ENCODE results near the gene MIA. TPM values are rescaled to one million over a fixed set of nuclear protein-coding genes. Genes with fewer than 3 reads are reported as not detected.

The MIA gene
- total and polyA plus RNA-seq, 4 donors, result 0.42 to 0.44 TPM; not detected in 2

DNA sequence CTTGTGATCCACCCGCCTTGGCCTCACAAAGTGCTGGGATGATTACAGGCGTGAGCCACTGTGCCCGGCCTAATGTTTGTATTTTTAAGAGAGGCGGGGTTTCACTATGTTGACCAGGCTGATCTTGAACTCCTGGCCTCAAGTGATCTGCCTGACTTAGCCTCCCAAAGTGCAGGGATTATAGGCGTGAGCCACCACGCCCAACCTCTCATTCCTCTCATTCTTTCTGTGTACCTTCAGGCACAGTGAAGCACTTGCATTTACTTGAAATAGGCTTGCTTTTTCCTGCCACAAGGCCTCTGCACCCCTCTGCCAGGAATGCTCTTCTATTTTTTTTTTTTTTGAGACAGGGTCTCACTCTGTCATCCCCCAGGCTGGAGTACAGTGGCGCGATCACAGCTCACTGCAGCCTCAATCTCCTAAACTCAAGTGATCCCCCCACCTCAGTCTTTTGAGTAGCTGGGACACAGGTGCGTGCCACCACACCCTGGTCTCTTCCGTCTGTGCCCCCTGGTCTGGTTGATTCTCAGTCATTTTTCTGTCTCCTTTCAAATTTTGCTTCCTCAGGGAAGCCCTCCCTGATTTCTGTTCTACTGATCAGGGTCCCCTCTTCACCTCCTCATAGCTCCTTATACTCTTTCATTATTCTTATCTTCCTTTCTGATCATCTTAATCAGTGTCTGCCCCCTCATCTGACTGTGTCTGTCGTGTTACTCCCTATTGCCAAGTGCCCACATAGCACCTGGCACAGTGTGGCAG is 40.1 kb upstream of the MIA start:
- Histone ChIP-seq H3K27me3 (ENCODE audit: control insufficient read depth in 4 of 4, insufficient read depth in 4 of 4, low read length in 3 of 4) (no peaks in the 10 kb centered on the region), H3K27ac (ENCODE audit: low read depth in 1 of 2, low read length in 2 of 2) (no peak overlapping the region), H3K9ac (ENCODE audit: low read depth in 1 of 2, low read length in 2 of 2) (no peak overlapping the region), H3K9me3 (ENCODE audit: control insufficient read depth in 4 of 4, low read length in 3 of 4) (no peaks in the 10 kb centered on the region), H3K36me3 (ENCODE audit: control insufficient read depth in 4 of 4, insufficient read depth in 3 of 4, low read depth in 1 of 4, low read length in 3 of 4) (peaks cover 20 to 85% (median 43%) of the 10 kb centered on the region in 4 donors), H3K4me1 (ENCODE audit: control insufficient read depth in 4 of 4, insufficient read depth in 4 of 4, low read length in 3 of 4) (no peaks in the 10 kb centered on the region), H3K4me3 (ENCODE audit: low read depth in 1 of 3, low read length in 3 of 3) (no peak overlapping the region)
- DNase-seq (ENCODE audit: low spot score), result no peak
- TF ChIP-seq HNF4G (IDR thresholded peaks at IDR 0.05) (no peak), RAD21 (IDR thresholded peaks at IDR 0.05) (no peak), SP1 (IDR thresholded peaks at IDR 0.05) (no peak)
- WGBS, result 85% methylated on average over 11 of the region's 11 CpGs

DNA sequence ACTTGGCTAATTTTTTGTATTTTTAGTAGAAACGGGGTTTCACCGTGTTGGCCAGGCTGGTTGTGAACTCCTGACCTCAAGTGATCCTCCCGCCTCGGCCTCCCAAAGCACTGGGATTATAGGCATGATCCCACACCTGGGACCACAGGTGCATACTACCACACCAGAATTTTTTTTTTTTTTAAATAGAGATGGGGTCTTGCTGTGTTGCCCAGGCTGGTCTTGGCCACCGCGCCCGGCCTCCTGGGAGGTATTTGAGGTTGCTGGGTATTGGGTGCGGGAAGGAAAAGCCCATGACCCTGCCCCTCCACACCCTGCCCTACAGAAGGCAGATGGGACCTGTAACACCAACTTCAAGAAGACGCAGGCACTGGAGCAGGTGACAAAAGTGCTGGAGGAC is 38.7 kb upstream of the MIA start:
- H3K9ac ChIP-seq (ENCODE audit: low read depth in 1 of 2, low read length in 2 of 2), result no peak overlapping the region
- no peaks in the 10 kb centered on the region for H3K4me1 ChIP-seq (ENCODE audit: control insufficient read depth in 4 of 4, insufficient read depth in 4 of 4, low read length in 3 of 4)
- WGBS, result 94% methylated on average over 9 of the region's 9 CpGs
- TF ChIP-seq JUND (IDR thresholded peaks at IDR 0.05) (no peak), RXRA (IDR thresholded peaks at IDR 0.05) (no peak), YY1 (IDR thresholded peaks at IDR 0.05) (no peak), RAD21 (IDR thresholded peaks at IDR 0.05) (no peak)
- TF ChIP-seq, protein P1, sequence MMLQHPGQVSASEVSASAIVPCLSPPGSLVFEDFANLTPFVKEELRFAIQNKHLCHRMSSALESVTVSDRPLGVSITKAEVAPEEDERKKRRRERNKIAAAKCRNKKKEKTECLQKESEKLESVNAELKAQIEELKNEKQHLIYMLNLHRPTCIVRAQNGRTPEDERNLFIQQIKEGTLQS (IDR thresholded peaks at IDR 0.05), result no peak
- H3K4me3 ChIP-seq (ENCODE audit: low read depth in 1 of 3, low read length in 3 of 3), result no peak overlapping the region
- no peak overlapping the region for H3K27ac ChIP-seq (ENCODE audit: low read depth in 1 of 2, low read length in 2 of 2)
- no peak for DNase-seq (ENCODE audit: low spot score)
- peaks cover 13 to 74% (median 32%) of the 10 kb centered on the region in 4 donors for H3K36me3 ChIP-seq (ENCODE audit: control insufficient read depth in 4 of 4, insufficient read depth in 3 of 4, low read depth in 1 of 4, low read length in 3 of 4)
- no peaks in the 10 kb centered on the region for H3K9me3 ChIP-seq (ENCODE audit: control insufficient read depth in 4 of 4, low read length in 3 of 4)
- H3K27me3 ChIP-seq (ENCODE audit: control insufficient read depth in 4 of 4, insufficient read depth in 4 of 4, low read length in 3 of 4), result no peaks in the 10 kb centered on the region

DNA sequence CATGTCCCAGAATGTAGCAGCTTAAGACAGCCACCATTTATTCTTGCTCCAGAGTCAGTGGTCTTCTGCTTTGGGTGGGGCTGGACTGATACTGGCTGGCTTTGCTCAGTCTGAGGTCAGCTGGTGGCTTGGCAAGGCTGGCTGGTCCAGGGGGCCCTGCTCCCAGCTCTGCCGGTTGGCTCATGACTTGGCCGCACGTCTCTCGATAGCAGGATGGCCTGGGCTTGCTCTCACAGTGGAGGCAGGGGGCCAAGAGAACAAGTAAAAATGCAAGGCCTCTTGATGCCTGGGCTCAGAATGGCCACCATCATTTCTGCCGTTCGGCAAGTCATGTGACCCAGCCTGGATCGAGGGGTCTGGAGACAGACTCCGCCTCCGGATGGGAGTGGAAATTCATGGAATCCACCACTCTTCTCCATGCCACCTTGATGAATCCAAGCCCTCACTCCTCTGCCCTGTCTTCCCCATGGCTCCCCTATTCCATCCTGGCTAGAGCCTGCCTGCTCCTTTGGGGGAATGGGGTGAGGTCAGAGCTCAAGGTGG is 38.1 kb upstream of the MIA start:
- TF ChIP-seq FOXA2 (IDR thresholded peaks at IDR 0.05), result no peak
- TF ChIP-seq RAD21 (IDR thresholded peaks at IDR 0.05), result no peak
- no peak for TF ChIP-seq SP1 (IDR thresholded peaks at IDR 0.05)
- TF ChIP-seq FOXA1 (IDR thresholded peaks at IDR 0.05), result no peak
- no peak overlapping the region for H3K27ac ChIP-seq (ENCODE audit: low read depth in 1 of 2, low read length in 2 of 2)
- H3K27me3 ChIP-seq (ENCODE audit: control insufficient read depth in 4 of 4, insufficient read depth in 4 of 4, low read length in 3 of 4), result no peaks in the 10 kb centered on the region
- H3K9me3 ChIP-seq (ENCODE audit: control insufficient read depth in 4 of 4, low read length in 3 of 4), result no peaks in the 10 kb centered on the region
- no peak overlapping the region for H3K4me3 ChIP-seq (ENCODE audit: low read depth in 1 of 3, low read length in 3 of 3)
- peaks cover 13 to 70% (median 31%) of the 10 kb centered on the region in 4 donors for H3K36me3 ChIP-seq (ENCODE audit: control insufficient read depth in 4 of 4, insufficient read depth in 3 of 4, low read depth in 1 of 4, low read length in 3 of 4)
- no peak for DNase-seq (ENCODE audit: low spot score)
- H3K9ac ChIP-seq (ENCODE audit: low read depth in 1 of 2, low read length in 2 of 2), result no peak overlapping the region
- 93% methylated on average over 9 of the region's 9 CpGs for whole genome bisulfite sequencing
- peaks cover 0 to 1% (median under 1%) of the 10 kb centered on the region in 4 donors for H3K4me1 ChIP-seq (ENCODE audit: control insufficient read depth in 4 of 4, insufficient read depth in 4 of 4, low read length in 3 of 4)

DNA sequence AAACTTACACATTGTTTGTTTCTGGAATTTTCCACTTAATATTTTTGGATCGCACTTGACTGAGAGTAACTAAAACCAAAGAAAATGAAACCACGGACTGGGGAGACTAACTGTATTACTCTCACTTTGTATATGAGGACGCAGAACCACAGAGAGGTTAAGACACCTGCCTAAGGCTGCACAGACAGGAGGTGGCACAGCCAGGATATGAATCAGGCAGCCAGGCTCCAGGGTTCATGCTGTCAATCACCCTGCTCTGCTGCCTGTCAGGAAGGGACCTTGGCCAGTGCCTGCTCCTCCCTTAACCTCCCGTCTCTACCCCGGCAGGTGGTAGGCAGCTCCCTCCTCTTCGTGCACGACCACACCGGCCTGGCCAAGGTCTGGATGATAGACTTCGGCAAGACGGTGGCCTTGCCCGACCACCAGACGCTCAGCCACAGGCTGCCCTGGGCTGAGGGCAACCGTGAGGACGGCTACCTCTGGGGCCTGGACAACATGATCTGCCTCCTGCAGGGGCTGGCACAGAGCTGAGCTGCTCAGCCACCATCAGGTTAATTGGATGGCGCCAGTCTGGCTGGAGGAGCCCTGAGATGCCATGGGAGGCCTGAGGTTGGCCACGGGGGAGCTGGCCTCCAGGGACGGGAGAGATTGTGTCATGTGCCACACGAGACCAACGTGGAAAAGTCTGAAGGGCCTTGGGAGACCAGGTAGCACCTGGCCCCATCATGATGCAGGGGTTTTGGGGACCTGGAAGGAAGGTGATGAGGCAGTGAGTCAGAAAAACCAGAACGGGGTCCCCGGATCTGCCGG is 36.1 kb upstream of the MIA start:
- H3K9me3 ChIP-seq (ENCODE audit: control insufficient read depth in 4 of 4, low read length in 3 of 4), result no peaks in the 10 kb centered on the region
- no peak overlapping the region for H3K9ac ChIP-seq (ENCODE audit: low read depth in 1 of 2, low read length in 2 of 2)
- H3K36me3 ChIP-seq (ENCODE audit: control insufficient read depth in 4 of 4, insufficient read depth in 3 of 4, low read depth in 1 of 4, low read length in 3 of 4), result peaks cover 7 to 52% (median 20%) of the 10 kb centered on the region in 4 donors
- no peaks in the 10 kb centered on the region for H3K27me3 ChIP-seq (ENCODE audit: control insufficient read depth in 4 of 4, insufficient read depth in 4 of 4, low read length in 3 of 4)
- H3K4me3 ChIP-seq (ENCODE audit: low read depth in 1 of 3, low read length in 3 of 3), result no peak overlapping the region
- WGBS, result 91% methylated on average over 22 of the region's 22 CpGs
- no peak overlapping the region for H3K27ac ChIP-seq (ENCODE audit: low read depth in 1 of 2, low read length in 2 of 2)
- peaks cover 0 to 3% (median 1%) of the 10 kb centered on the region in 4 donors for H3K4me1 ChIP-seq (ENCODE audit: control insufficient read depth in 4 of 4, insufficient read depth in 4 of 4, low read length in 3 of 4)
- DNase-seq (ENCODE audit: low spot score), result no peak
- no peak for TF ChIP-seq FOXA1 (IDR thresholded peaks at IDR 0.05)
- TF ChIP-seq, protein P2, sequence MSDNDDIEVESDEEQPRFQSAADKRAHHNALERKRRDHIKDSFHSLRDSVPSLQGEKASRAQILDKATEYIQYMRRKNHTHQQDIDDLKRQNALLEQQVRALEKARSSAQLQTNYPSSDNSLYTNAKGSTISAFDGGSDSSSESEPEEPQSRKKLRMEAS (IDR thresholded peaks at IDR 0.05), result no peak
- TF ChIP-seq GABPA (IDR thresholded peaks at IDR 0.05 in 1 of 2, conservative IDR thresholded peaks at IDR 0.05 in 1 of 2), result no peak
- TF ChIP-seq EGR1 (IDR thresholded peaks at IDR 0.05; ENCODE audit: low read depth in 2 of 2), result no peak
- no peak for TF ChIP-seq NR2F2 (IDR thresholded peaks at IDR 0.05)
- TF ChIP-seq HNF4G (IDR thresholded peaks at IDR 0.05), result no peak
- TF ChIP-seq FOXA2 (IDR thresholded peaks at IDR 0.05), result no peak
- TF ChIP-seq HNF4A (conservative IDR thresholded peaks at IDR 0.05), result no peak
- TF ChIP-seq RAD21 (IDR thresholded peaks at IDR 0.05), result no peak
- TF ChIP-seq, protein P3, sequence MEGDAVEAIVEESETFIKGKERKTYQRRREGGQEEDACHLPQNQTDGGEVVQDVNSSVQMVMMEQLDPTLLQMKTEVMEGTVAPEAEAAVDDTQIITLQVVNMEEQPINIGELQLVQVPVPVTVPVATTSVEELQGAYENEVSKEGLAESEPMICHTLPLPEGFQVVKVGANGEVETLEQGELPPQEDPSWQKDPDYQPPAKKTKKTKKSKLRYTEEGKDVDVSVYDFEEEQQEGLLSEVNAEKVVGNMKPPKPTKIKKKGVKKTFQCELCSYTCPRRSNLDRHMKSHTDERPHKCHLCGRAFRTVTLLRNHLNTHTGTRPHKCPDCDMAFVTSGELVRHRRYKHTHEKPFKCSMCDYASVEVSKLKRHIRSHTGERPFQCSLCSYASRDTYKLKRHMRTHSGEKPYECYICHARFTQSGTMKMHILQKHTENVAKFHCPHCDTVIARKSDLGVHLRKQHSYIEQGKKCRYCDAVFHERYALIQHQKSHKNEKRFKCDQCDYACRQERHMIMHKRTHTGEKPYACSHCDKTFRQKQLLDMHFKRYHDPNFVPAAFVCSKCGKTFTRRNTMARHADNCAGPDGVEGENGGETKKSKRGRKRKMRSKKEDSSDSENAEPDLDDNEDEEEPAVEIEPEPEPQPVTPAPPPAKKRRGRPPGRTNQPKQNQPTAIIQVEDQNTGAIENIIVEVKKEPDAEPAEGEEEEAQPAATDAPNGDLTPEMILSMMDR (IDR thresholded peaks at IDR 0.05; ENCODE audit: low read depth, low read length, missing input control), result no peak
